Adipose tissue (tissue), 3 donors: ENCODE data around the gene GNG13. TPM values are rescaled to one million over a fixed set of nuclear protein-coding genes. Genes with fewer than 3 reads are reported as not detected.
"Not testable (repeated sequence)": the region's sequence is repeated elsewhere in the genome, so short reads cannot be mapped to it uniquely, and the experiment has no call there.

Experiments used
- H3K27ac ChIP-seq: one replicate; pipeline ENCODE4 v1.5.1; 2013; ENCODE audit warnings: low read depth, low read length
- WGBS, 3 donors: extraction: QIAGEN DNeasy Blood & Tissue Kit; methylation state at CpG; one replicate each; pipeline ENCODE4 v1.1.7; 2013; 5-methylcytosine and 5-hydroxymethylcytosine counted together
- polyA plus RNA-seq, 3 donors: library from polyadenylated mRNA; stranded (reverse); fragments of 200-250 nt; gene quantifications; one replicate each; pipeline ENCODE4 v1.2.3, GENCODE V29; 2013
- donor health status: healthy with polysubstance abuse.
- donor health status: Bipolar disorder and iron deficiency.
- donor health status: healthy.

GNG13 gene
- polyA plus RNA-seq, 3 donors: not detected

DNA sequence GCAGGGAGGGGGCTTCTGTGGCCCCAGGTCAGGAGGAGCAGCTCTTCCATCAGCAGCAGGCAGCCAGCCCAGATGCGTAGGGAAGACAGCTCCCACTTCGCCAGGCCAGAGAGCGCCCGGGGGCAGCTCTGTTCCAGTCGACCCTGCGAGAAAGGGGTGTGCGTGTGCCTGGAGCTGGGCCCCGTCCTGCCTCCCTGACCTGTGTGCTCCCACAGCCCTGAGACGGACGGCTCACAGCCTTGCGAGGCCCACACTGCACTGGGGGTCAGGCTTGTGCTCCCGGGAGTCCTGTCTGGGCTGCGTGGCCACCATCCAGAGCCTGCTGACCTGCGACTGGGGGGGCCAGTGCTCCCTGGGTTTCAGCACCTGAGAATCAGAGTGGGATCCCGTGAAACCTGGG, 40.5 kb downstream of the GNG13 start:
- WGBS, 3 donors: 52 to 57% (median 53%) methylated on average over 15 of the region's 15 CpGs
- no peak overlapping the region for H3K27ac ChIP-seq

DNA sequence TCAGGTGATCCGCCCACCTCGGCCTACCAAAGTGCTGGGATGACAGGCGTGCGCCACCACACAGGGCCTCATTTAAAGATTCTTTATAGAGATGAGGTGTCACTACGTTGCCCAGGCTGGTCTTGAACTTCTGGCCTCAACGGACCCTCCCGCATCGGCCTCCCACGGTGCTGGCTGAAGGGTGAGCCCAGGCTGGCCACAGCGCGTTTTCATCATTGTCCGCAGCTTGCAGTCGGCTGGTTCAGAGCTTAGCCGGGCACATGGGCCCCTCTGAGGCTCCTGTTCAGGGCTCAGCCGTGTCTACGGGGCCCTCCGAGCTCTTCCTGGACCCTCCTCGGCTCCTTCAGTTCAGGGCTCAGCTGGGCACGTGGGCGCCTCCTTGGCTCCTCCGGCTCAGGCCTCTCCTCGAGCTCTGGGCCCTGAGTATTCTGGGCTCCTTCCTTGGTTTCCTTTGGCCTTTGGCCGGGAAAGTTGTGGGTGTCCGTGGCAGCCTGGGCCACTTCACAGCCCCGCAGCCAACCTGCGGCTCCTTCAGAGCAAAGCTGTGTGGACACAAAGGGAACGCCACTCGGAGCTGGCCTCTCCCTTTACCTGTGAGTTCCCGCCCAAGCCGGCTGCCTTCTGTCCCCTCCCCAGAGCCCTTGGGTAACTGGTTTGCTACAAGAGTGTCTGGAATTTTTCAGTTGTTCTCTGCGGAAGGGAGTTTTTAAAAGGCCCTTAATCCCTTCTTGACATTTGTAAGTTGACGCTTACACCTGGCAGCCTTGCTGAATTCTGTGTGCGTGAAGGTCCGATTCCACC, 41.2 kb downstream of the GNG13 start:
- 70 to 81% (median 77%) methylated on average over 34 of the region's 34 CpGs for WGBS, 3 donors
- no peak overlapping the region for H3K27ac ChIP-seq

DNA sequence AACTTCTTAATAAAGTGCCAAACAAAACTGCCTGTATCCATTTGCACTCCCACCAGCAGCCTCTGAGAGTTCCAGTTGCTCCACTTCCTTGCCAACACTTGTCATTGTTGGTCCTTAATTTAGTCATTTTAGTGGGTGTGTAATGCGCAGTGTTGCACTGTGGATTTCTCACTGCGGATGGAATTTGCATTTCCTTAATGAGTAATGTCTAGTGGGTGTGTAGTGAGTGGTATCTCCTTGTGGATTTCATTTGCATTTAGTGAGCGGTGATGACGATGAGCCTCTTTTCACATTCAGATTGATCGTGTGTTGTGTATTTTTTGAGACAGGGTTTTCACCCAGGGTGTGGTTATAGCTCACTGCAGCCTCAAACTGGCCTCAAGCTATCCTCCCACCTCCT, 44.1 kb downstream of the GNG13 start:
- no peak overlapping the region for H3K27ac ChIP-seq
- WGBS, 3 donors: 90 to 93% (median 92%) methylated on average over 5 of the region's 5 CpGs

DNA sequence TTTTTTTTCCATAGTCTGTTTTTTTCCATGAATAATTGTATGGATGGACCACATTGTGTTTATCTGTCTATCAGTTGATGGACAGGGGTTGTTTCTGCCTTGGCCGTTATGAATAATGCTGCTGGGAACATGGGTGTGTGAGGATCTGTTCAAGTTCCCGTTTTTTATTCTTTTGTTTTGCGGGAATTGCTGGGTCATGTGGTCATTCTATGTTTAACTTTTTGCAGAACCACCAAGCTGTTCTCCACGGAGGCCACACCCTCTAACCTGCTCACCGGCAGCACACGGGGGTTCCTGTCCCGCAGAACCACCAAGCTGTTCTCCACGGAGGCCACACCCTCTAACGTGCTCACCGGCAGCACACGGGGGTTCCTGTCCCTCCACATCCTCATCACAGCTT, 45.9 kb downstream of the GNG13 start:
- H3K27ac ChIP-seq: no peak overlapping the region
- 29 to 50% (median 35%) methylated on average over 11 of the region's 11 CpGs for WGBS, 3 donors

DNA sequence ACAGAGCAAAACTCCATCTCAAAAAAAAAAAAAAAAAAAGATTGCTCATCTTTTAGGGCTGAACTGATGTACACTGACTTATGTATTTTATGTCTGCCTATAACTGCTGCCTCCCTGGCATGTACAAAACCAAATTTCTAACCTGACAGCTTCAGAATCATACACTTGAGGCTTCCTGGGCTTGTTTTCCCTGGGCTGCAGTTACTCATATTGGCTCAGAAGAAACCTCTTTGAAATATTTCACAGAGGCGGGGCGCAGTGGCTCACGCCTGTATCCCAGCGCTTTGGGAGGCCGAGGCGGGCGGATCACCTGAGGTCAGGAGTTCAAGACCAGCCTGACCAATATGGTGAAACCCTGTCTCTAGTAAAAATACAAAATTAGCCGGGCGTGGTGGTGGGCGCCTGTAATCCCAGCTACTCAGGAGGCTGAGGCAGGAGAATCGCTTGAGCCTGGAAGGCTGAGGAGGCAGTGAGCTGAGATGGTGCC, 46.4 kb downstream of the GNG13 start:
- WGBS, 3 donors: 84 to 90% (median 88%) methylated on average over 11 of the region's 11 CpGs
- H3K27ac ChIP-seq: not testable (repeated sequence)

DNA sequence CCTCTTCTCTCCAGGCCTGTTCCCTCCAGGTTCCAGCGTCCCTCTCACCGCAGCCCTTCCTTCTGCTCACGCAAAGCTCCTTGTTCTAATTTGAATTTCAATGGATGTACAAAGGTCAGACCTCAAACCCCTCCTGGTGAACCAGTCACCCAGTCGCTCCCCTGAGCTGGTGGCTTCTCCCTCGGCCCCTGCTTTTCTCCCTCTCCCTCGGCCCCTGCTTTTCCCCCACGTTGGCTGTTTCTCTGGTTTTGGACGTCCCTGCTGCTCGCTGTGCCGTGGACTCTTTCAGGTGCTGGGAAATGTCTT, 48.6 kb downstream of the GNG13 start:
- H3K27ac ChIP-seq: no peak overlapping the region
- WGBS, 3 donors: 27 to 56% (median 54%) methylated on average over 10 of the region's 10 CpGs

DNA sequence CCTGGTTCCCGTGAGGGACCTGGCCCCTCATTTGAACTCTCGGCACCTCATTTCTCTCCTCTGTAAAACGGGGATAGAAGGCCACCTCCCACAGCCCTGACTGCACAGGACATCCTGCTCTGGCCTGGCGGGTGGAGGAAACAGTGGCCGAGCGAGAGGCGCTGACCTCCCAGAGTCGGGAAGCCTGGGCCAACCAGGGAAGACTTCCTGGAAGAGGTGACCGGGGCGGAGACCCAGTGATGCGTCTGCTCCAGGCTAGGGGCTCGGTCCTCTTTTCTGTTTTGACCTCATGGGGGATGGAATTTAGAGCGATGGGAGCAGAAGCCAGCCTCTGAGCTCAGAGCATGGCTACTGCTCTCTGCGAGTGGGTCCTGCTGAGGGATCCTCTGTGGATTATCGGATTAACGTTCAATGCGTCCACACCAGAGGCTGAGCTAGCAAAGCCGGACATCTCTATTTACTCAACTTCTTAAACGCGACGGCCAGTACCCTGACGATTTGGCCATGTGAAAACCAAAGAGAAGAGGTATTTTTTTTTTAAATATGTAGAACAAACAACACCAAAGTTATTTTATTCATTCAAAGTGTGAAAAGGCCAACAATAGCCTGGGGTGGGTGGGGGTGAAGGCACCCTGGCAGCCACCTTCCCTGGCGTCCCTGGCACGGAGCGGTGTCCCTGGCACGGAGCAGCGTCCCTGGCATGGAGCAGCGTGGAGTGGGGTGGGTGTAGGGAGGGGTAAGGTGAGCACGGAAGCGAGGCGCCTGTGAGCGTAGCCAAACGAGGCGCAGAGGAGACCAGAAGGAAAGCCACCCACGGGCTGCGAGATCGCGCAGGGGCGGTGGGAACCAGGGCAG, 49.2 kb downstream of the GNG13 start:
- H3K27ac ChIP-seq: no peak overlapping the region
- WGBS, 3 donors: 38 to 69% (median 65%) methylated on average over 39 of the region's 39 CpGs

DNA sequence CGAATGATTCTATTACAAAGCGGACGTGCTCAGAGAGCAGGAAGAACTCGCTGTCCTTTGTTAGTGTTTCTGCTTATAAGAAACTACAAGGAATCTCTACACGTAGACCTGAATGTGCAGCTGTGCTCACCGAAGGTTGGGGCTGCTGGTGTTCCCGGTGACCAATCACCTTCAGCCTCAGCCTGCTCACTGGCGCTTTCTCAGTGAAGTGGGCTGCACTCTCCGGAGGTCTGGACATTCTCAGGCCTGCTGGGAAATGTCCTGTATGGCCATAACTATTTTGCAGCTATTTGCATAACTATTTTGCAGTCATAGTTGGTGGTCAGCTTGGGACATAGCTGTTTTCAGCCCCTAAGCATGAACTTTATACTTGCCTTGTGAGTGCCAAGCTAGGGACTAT, 50.0 kb downstream of the GNG13 start:
- WGBS, 3 donors: 39 to 66% (median 57%) methylated on average over 9 of the region's 9 CpGs
- H3K27ac ChIP-seq: no peak overlapping the region

DNA sequence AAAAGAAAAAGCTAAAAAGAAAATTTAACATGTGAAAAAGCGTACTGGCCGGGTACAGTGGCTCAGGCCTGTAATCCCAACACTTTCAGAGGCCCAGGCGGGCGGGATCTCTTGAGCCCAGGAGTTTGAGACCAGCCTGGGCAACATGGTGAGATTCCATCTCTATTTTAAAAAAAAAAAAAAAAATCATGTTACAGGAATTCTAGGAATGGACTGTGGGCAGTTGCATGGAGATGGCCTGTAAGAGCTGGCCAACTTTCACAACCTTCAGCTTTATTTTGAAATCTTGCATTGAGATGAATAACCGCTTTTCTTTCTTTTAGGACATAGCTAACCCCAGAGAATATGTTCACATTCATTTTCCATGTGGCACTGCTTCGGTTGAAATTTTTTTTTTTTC, 51.5 kb downstream of the GNG13 start:
- H3K27ac ChIP-seq: no peak overlapping the region
- 71 to 90% (median 72%) methylated on average over 6 of the region's 6 CpGs for WGBS, 3 donors

Other genes with a start within 250 kb of the GNG13 start
- under 1 TPM in 1 of 3 donors, not detected in 2; 0.20 TPM for gene PRR35, start 240.3 kb downstream of the GNG13 start, polyA plus RNA-seq
- gene NHLRC4, start 233.7 kb downstream of the GNG13 start, polyA plus RNA-seq: 1 to 10 TPM in 1 of 3 donors, under 1 TPM in 2; 0.22 to 1.3 (median 0.61) TPM
- gene PIGQ, start 230.8 kb downstream of the GNG13 start, polyA plus RNA-seq: 10 to 100 TPM; 36.6 to 47.7 (median 37.6) TPM
- gene RAB40C, start 210.7 kb downstream of the GNG13 start, polyA plus RNA-seq: 10 to 100 TPM; 16.0 to 42.5 (median 21.2) TPM
- gene WFIKKN1, start 169.7 kb downstream of the GNG13 start, polyA plus RNA-seq: under 1 TPM; 0.25 to 0.85 (median 0.67) TPM
- gene METTL26, start 164.4 kb downstream of the GNG13 start, polyA plus RNA-seq: 100 to 1,000 TPM in 2 of 3 donors, 10 to 100 TPM in 1; 65.0 to 125 (median 109) TPM
- 10 to 100 TPM; 23.6 to 57.6 (median 42.6) TPM for gene MCRIP2, start 158.9 kb downstream of the GNG13 start, polyA plus RNA-seq
- gene WDR90, start 151.4 kb downstream of the GNG13 start, polyA plus RNA-seq: 10 to 100 TPM; 12.1 to 14.8 (median 13.7) TPM
- 100 to 1,000 TPM in 1 of 3 donors, 10 to 100 TPM in 2; 67.7 to 107 (median 85.5) TPM for gene RHOT2, start 132.6 kb downstream of the GNG13 start, polyA plus RNA-seq
- gene RHBDL1, start 125.1 kb downstream of the GNG13 start, polyA plus RNA-seq: under 1 TPM in 2 of 3 donors, not detected in 1; 0.59 to 0.71 TPM
- gene STUB1, start 120.3 kb downstream of the GNG13 start, polyA plus RNA-seq: 100 to 1,000 TPM in 2 of 3 donors, 10 to 100 TPM in 1; 85.4 to 145 (median 139) TPM
- 10 to 100 TPM; 36.8 to 77.7 (median 44.9) TPM for gene JMJD8, start 116.4 kb downstream of the GNG13 start, polyA plus RNA-seq
- gene WDR24, start 110.3 kb downstream of the GNG13 start, polyA plus RNA-seq: 1 to 10 TPM; 3.8 to 7.4 (median 5.1) TPM
- 1 to 10 TPM in 1 of 3 donors, under 1 TPM in 2; 0.22 to 2.5 (median 0.37) TPM for gene FBXL16, start 94.9 kb downstream of the GNG13 start, polyA plus RNA-seq
- gene METRN, start 85.6 kb downstream of the GNG13 start, polyA plus RNA-seq: 10 to 100 TPM; 21.3 to 34.1 (median 22.2) TPM
- gene ANTKMT, start 79.6 kb downstream of the GNG13 start, polyA plus RNA-seq: 10 to 100 TPM; 10.1 to 33.4 (median 26.0) TPM
- 1 to 10 TPM in 1 of 3 donors, under 1 TPM in 2; 0.42 to 2.1 (median 0.98) TPM for gene CCDC78, start 74.3 kb downstream of the GNG13 start, polyA plus RNA-seq
- 1 to 10 TPM; 2.0 to 2.6 (median 2.5) TPM for gene HAGHL, start 73.6 kb downstream of the GNG13 start, polyA plus RNA-seq
- 10 to 100 TPM; 16.0 to 23.7 (median 19.0) TPM for gene CIAO3, start 59.7 kb downstream of the GNG13 start, polyA plus RNA-seq
- gene MSLN, start 40.0 kb downstream of the GNG13 start, polyA plus RNA-seq: 10 to 100 TPM in 2 of 3 donors, under 1 TPM in 1; 0.49 to 14.2 (median 13.2) TPM
- 10 to 100 TPM; 10.5 to 16.7 (median 10.8) TPM for gene RPUSD1, start 12.4 kb downstream of the GNG13 start, polyA plus RNA-seq
- 10 to 100 TPM in 1 of 3 donors, 1 to 10 TPM in 2; 7.3 to 12.6 (median 8.0) TPM for gene CHTF18, start 12.1 kb downstream of the GNG13 start, polyA plus RNA-seq
- 10 to 100 TPM in 2 of 3 donors, 1 to 10 TPM in 1; 8.7 to 13.0 (median 12.3) TPM for gene LMF1, start 170.2 kb upstream of the GNG13 start, polyA plus RNA-seq
- gene SOX8, start 181.0 kb upstream of the GNG13 start, polyA plus RNA-seq: 1 to 10 TPM in 1 of 3 donors, under 1 TPM in 2; 0.61 to 1.3 (median 0.90) TPM